ENCODE results near the gene NPM1. TPM values are rescaled to one million over a fixed set of nuclear protein-coding genes. Genes with fewer than 3 reads are reported as not detected.

The NPM1 gene
- total RNA-seq, 4 donors from 2014 or later: 532 to 835 (median 744) TPM

GRCh38 chr5:171415115-171415730 lies 27.6 kb downstream of the NPM1 start:
- Histone ChIP-seq H3K9me3 (no peaks in the 10 kb centered on the region), H3K4me3 (no peak overlapping the region), H3K27ac (no peak overlapping the region), H3K4me1 (peaks cover under 1 to 30% (median 17%) of the 10 kb centered on the region in 3 donors), H3K27me3 (peaks cover 15% of the 10 kb centered on the region), H3K36me3 (peaks cover 0 to 44% of the 10 kb centered on the region in 2 donors)
- ATAC-seq: no peak
- WGBS, 2 donors (ENCODE audit: low coverage in 1 of 2): 77 to 79% methylated on average over 5 to 9 of the region's 9 CpGs
- TF ChIP-seq POLR2AphosphoS5 (IDR thresholded peaks at IDR 0.05) (no peak), EP300 (IDR thresholded peaks at IDR 0.05) (no peak), CTCF (IDR thresholded peaks at IDR 0.05) (no peak), POLR2A (IDR thresholded peaks at IDR 0.05) (no peak)

- no peak for TF ChIP-seq EP300 (IDR thresholded peaks at IDR 0.05)
- TF ChIP-seq POLR2A (IDR thresholded peaks at IDR 0.05): no peak
- no peak for TF ChIP-seq POLR2AphosphoS5 (IDR thresholded peaks at IDR 0.05)
- no peak for TF ChIP-seq CTCF (IDR thresholded peaks at IDR 0.05)
- peaks cover 19% of the 10 kb centered on the region for H3K27me3 ChIP-seq
- H3K27ac ChIP-seq: no peak overlapping the region
- H3K36me3 ChIP-seq: peaks cover 0 to 33% of the 10 kb centered on the region in 2 donors
- no peak overlapping the region for H3K4me3 ChIP-seq
- no peak for ATAC-seq
- 86% methylated on average over 7 to 11 of the region's 11 CpGs for WGBS, 2 donors (ENCODE audit: low coverage in 1 of 2)
- no peaks in the 10 kb centered on the region for H3K9me3 ChIP-seq
- peaks cover 0 to 32% (median 28%) of the 10 kb centered on the region in 3 donors for H3K4me1 ChIP-seq
Measured at GRCh38 chr5:171416160-171417049, 28.8 kb downstream of the NPM1 start.

GRCh38 chr5:171418316-171418981 lies 30.8 kb downstream of the NPM1 start:
- TF ChIP-seq CTCF (IDR thresholded peaks at IDR 0.05) (peak in 3 of 4 experiments; percentile 94 to 96 (median 96)), POLR2AphosphoS5 (IDR thresholded peaks at IDR 0.05) (no peak), POLR2A (IDR thresholded peaks at IDR 0.05) (no peak), EP300 (IDR thresholded peaks at IDR 0.05) (no peak)
- peaks cover 0 to 33% (median 29%) of the 10 kb centered on the region in 3 donors for H3K4me1 ChIP-seq
- ATAC-seq: peak; percentile 86
- peaks cover 0 to 13% of the 10 kb centered on the region in 2 donors for H3K36me3 ChIP-seq
- WGBS, 2 donors (ENCODE audit: low coverage in 1 of 2): 60 to 86% methylated on average over 1 of the region's 26 CpGs
- peaks cover 19% of the 10 kb centered on the region for H3K27me3 ChIP-seq
- H3K27ac ChIP-seq: peak overlapping the region in 1 of 4 donors; percentile 12
- H3K4me3 ChIP-seq: peak overlapping the region in 1 of 2 donors; percentile 53
- H3K9me3 ChIP-seq: no peaks in the 10 kb centered on the region

GRCh38 chr5:171418982-171419687 lies 31.5 kb downstream of the NPM1 start, which contains the start of gene FGF18:
Gene FGF18 (plus strand): TSS chr5:171419647. CDS start chr5:171420200, 553 bp downstream.
- H3K4me1 ChIP-seq: peaks cover 0 to 33% (median 29%) of the 10 kb centered on the region in 3 donors
- WGBS, 2 donors (ENCODE audit: low coverage in 1 of 2): 0% methylated on average over 4 to 8 of the region's 74 CpGs
- TF ChIP-seq POLR2A (IDR thresholded peaks at IDR 0.05) (no peak), CTCF (IDR thresholded peaks at IDR 0.05) (peak in 1 of 4 experiments; percentile 6), EP300 (IDR thresholded peaks at IDR 0.05) (no peak), POLR2AphosphoS5 (IDR thresholded peaks at IDR 0.05) (no peak)
- no peaks in the 10 kb centered on the region for H3K9me3 ChIP-seq
- peak within 1 kb of the TSS; percentile 2 to 53 for H3K4me3 ChIP-seq
- peaks cover 0 to 6% of the 10 kb centered on the region in 2 donors for H3K36me3 ChIP-seq
- H3K27me3 ChIP-seq: peaks cover 19% of the 10 kb centered on the region
- peak; percentile 40 for ATAC-seq
- H3K27ac ChIP-seq: peak within 1 kb of the TSS in 2 of 4 donors; percentile 39 to 41

Data from gastroesophageal sphincter (tissue), 4 donors.